ENCODE measurements around the gene RNF8. TPM values are rescaled to one million over a fixed set of nuclear protein-coding genes. Genes with fewer than 3 reads are reported as not detected.

Gene RNF8
- total RNA-seq, 1 experiment from 2014 or later: 35.9 TPM

- ChIA-PET POLR2A (no interaction called here), CTCF (no interaction called here)
- no peaks in the 10 kb centered on the region for H3K36me3 Mint-ChIP-seq
- TF ChIP-seq HMGXB4 (CRISPR knock-in tag; IDR thresholded peaks at IDR 0.05) (no peak), JAZF1 (CRISPR knock-in tag; IDR thresholded peaks at IDR 0.05) (no peak), TP53 (CRISPR knock-in tag; IDR thresholded peaks at IDR 0.05) (no peak), RORB (CRISPR knock-in tag; IDR thresholded peaks at IDR 0.05) (no peak), FOXJ3 (CRISPR knock-in tag; IDR thresholded peaks at IDR 0.05; ENCODE audit: borderline replicate concordance) (no peak), ZNF396 (CRISPR knock-in tag; IDR thresholded peaks at IDR 0.05; ENCODE audit: borderline replicate concordance) (no peak), ATF1 (CRISPR knock-in tag; IDR thresholded peaks at IDR 0.05) (no peak)
- ATAC-seq (no peak), DNase-seq (ENCODE audit: low spot score) (no peak)
- H3K9me3 Mint-ChIP-seq: no peaks in the 10 kb centered on the region
- H3K4me3 Mint-ChIP-seq: no peak overlapping the region
- no peaks in the 10 kb centered on the region for H3K4me1 Mint-ChIP-seq
- peaks cover 5% of the 10 kb centered on the region; the same call in 1 of the 2 replicates for H3K27me3 Mint-ChIP-seq (ENCODE audit: low read depth)
- no peak overlapping the region for H3K27ac Mint-ChIP-seq
These were observed 42.9 kb downstream of the RNF8 start for GRCh38 chr6:37396571-37397180.

- TF ChIP-seq STAT6 (CRISPR knock-in tag; conservative IDR thresholded peaks at IDR 0.05; ENCODE audit: low read depth) (no peak), ZNF317 (CRISPR knock-in tag; IDR thresholded peaks at IDR 0.05; ENCODE audit: borderline replicate concordance, low read depth) (no peak), ZSCAN18 (CRISPR knock-in tag; IDR thresholded peaks at IDR 0.05) (no peak), TP53 (CRISPR knock-in tag; IDR thresholded peaks at IDR 0.05) (no peak), ATF6 (CRISPR knock-in tag; IDR thresholded peaks at IDR 0.05) (no peak), RELA (CRISPR knock-in tag; IDR thresholded peaks at IDR 0.05; ENCODE audit: borderline replicate concordance) (no peak), MLX (CRISPR knock-in tag; IDR thresholded peaks at IDR 0.05) (no peak), NFE2L1 (CRISPR knock-in tag; IDR thresholded peaks at IDR 0.05) (no peak), GRHL2 (CRISPR knock-in tag; IDR thresholded peaks at IDR 0.05; ENCODE audit: insufficient replicate concordance, severe bottlenecking) (no peak), ATF1 (CRISPR knock-in tag; IDR thresholded peaks at IDR 0.05) (no peak), EMX1 (CRISPR knock-in tag; IDR thresholded peaks at IDR 0.05) (no peak), ZNF121 (CRISPR knock-in tag; IDR thresholded peaks at IDR 0.05) (no peak), USF2 (CRISPR knock-in tag; IDR thresholded peaks at IDR 0.05) (no peak), ETV6 (CRISPR knock-in tag; IDR thresholded peaks at IDR 0.05) (no peak), ZNF532 (CRISPR knock-in tag; IDR thresholded peaks at IDR 0.05; ENCODE audit: borderline replicate concordance) (no peak)
- H3K4me1 Mint-ChIP-seq: no peaks in the 10 kb centered on the region
- no peak overlapping the region for H3K27ac Mint-ChIP-seq
- H3K36me3 Mint-ChIP-seq: no peaks in the 10 kb centered on the region
- H3K9me3 Mint-ChIP-seq: no peaks in the 10 kb centered on the region
- CTCF ChIA-PET: interaction anchor here (1.5 kb wide), 1 partner anchor 381 kb away, joined by 3 read pairs; no protein-coding TSS in a partner anchor
- POLR2A ChIA-PET: interaction anchor here (0.5 kb wide), 1 partner anchor 14 kb away, joined by 6 read pairs; no protein-coding TSS in a partner anchor
- no peak overlapping the region for H3K4me3 Mint-ChIP-seq
- ATAC-seq (no peak), DNase-seq (ENCODE audit: low spot score) (no peak)
- peaks cover 5% of the 10 kb centered on the region; the same call in 1 of the 2 replicates for H3K27me3 Mint-ChIP-seq (ENCODE audit: low read depth)
These were observed 45.3 kb downstream of the RNF8 start for GRCh38 chr6:37399131-37399530.

Measured in WTC11 (cell line).